CD4-positive, alpha-beta T cell treated with Interleukin-15 for 4 hours (primary cell): Measurements from ENCODE around the gene EIF3CL.
"Not testable (repeated sequence)": the region's sequence is repeated elsewhere in the genome, so short reads cannot be mapped to it uniquely, and the experiment has no call there.

Experiments
- DNase-seq: peaks from one replicate; pipeline ENCODE4 v3.0.0-alpha.2; 2020; ENCODE audit warnings: low spot score

EIF3CL gene

GRCh38 chr16:28403220-28404072 is at the start of gene EIF3CL:
EIF3CL (minus strand) TSS chr16:28403841; CDS start chr16:28403618, 223 bp downstream.
- DNase-seq, result not testable (repeated sequence)

GRCh38 chr16:28447081-28447480 is 43.4 kb upstream of the EIF3CL start:
- not testable (repeated sequence) for DNase-seq

- not testable (repeated sequence) for DNase-seq
Observed at GRCh38 chr16:28446388-28446787, 42.7 kb upstream of the EIF3CL start.

GRCh38 chr16:28443943-28444342 is 40.3 kb upstream of the EIF3CL start:
- DNase-seq, result not testable (repeated sequence)

GRCh38 chr16:28438899-28439298 is 35.3 kb upstream of the EIF3CL start:
- DNase-seq, result not testable (repeated sequence)

- not testable (repeated sequence) for DNase-seq
Observed at GRCh38 chr16:28435340-28435739, 31.7 kb upstream of the EIF3CL start.

GRCh38 chr16:28426060-28426680 is 22.5 kb upstream of the EIF3CL start:
- not testable (repeated sequence) for DNase-seq

- not testable (repeated sequence) for DNase-seq
Observed at GRCh38 chr16:28421071-28421750, 17.6 kb upstream of the EIF3CL start.

- DNase-seq, result not testable (repeated sequence)
Observed at GRCh38 chr16:28417033-28417432, 13.4 kb upstream of the EIF3CL start.

GRCh38 chr16:28414530-28414929 is 10.9 kb upstream of the EIF3CL start:
- not testable (repeated sequence) for DNase-seq

GRCh38 chr16:28413585-28413984 is 9.9 kb upstream of the EIF3CL start:
- not testable (repeated sequence) for DNase-seq

- not testable (repeated sequence) for DNase-seq
Observed at GRCh38 chr16:28392054-28392453, 11.6 kb downstream of the EIF3CL start.

- DNase-seq, result not testable (repeated sequence)
Observed at GRCh38 chr16:28382177-28382867, 21.3 kb downstream of the EIF3CL start.

GRCh38 chr16:28377822-28378221 is 25.8 kb downstream of the EIF3CL start:
- not testable (repeated sequence) for DNase-seq

GRCh38 chr16:28377108-28377625 is 26.5 kb downstream of the EIF3CL start:
- DNase-seq, result not testable (repeated sequence)

- DNase-seq, result peak; percentile 1
Observed at GRCh38 chr16:28375115-28375514, 28.5 kb downstream of the EIF3CL start.

GRCh38 chr16:28374281-28374680 is 29.4 kb downstream of the EIF3CL start:
- DNase-seq, result not testable (repeated sequence)

- DNase-seq, result not testable (repeated sequence)
Observed at GRCh38 chr16:28367926-28368325, 35.7 kb downstream of the EIF3CL start.

- DNase-seq, result peak; percentile 1
Observed at GRCh38 chr16:28364268-28365173, 39.1 kb downstream of the EIF3CL start.

GRCh38 chr16:28363408-28363807 is 40.2 kb downstream of the EIF3CL start, which contains the start of gene NPIPB6:
NPIPB6 (minus strand) TSS chr16:28363508; CDS start chr16:28362822, 686 bp downstream.
- not testable (repeated sequence) for DNase-seq
